GM12875 (cell line): ENCODE data around the gene IQCN.
A peak's percentile ranks its signal among the peaks of the same experiment; 100 is the strongest.

Experiments
- H3K4me3 ChIP-seq: one replicate; pipeline ENCODE4 v1.5.1; 2011; ENCODE audit warnings: low read depth, low read length, control low read depth
- TF ChIP-seq, protein P1 (sequence below): IDR thresholded peaks from 2 replicates; pipeline ENCODE4 v1.5.1; 2011; ENCODE audit warnings: low read depth, mild to moderate bottlenecking, control low read depth, inconsistent platforms, low read length, moderate library complexity, borderline replicate concordance; ENCODE audit not compliant: insufficient read depth

IQCN gene

DNA sequence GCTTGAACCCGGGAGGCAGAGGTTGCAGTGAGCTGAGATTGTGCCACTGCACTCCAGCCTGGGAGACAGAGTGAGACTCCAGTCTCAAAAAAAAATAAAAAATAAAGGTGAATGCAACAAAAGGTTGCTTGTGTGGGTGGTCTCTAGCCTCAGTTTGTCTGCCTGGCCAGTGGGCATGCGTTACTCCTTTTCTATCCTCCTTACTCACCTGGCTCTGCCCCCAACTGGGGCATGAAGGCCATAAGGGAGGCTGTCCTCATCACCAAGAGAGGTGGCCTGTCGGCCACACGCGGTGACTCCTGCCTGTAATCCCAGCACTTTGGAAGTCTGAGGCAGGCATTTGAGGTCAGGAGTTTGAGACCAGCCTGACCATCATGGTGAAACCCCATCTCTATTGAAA lies 9.1 kb upstream of the IQCN start:
- H3K4me3 ChIP-seq: no peak overlapping the region
- TF ChIP-seq, protein P1, sequence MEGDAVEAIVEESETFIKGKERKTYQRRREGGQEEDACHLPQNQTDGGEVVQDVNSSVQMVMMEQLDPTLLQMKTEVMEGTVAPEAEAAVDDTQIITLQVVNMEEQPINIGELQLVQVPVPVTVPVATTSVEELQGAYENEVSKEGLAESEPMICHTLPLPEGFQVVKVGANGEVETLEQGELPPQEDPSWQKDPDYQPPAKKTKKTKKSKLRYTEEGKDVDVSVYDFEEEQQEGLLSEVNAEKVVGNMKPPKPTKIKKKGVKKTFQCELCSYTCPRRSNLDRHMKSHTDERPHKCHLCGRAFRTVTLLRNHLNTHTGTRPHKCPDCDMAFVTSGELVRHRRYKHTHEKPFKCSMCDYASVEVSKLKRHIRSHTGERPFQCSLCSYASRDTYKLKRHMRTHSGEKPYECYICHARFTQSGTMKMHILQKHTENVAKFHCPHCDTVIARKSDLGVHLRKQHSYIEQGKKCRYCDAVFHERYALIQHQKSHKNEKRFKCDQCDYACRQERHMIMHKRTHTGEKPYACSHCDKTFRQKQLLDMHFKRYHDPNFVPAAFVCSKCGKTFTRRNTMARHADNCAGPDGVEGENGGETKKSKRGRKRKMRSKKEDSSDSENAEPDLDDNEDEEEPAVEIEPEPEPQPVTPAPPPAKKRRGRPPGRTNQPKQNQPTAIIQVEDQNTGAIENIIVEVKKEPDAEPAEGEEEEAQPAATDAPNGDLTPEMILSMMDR: no peak

- TF ChIP-seq, protein P1: no peak
- H3K4me3 ChIP-seq: peak overlapping the region; percentile 44
Observed at GRCh38 chr19:18282788-18283141, 8.5 kb upstream of the IQCN start.

- peak overlapping the region; percentile 44 for H3K4me3 ChIP-seq
- TF ChIP-seq, protein P1: 0 out of 2 replicates have a peak, but pooled peaks have one; percentile 11
Observed at GRCh38 chr19:18282021-18282787, 8.0 kb upstream of the IQCN start.

- peak within 1 kb of the TSS; percentile 99 for H3K4me3 ChIP-seq
- TF ChIP-seq, protein P1: 0 out of 2 replicates have a peak, but pooled peaks have one; percentile 9
Observed at GRCh38 chr19:18281082-18282020, 7.1 kb upstream of the IQCN start, which contains the start of gene JUND. Gene JUND (minus strand): TSS chr19:18281622. CDS start chr19:18281484, 138 bp downstream.

DNA sequence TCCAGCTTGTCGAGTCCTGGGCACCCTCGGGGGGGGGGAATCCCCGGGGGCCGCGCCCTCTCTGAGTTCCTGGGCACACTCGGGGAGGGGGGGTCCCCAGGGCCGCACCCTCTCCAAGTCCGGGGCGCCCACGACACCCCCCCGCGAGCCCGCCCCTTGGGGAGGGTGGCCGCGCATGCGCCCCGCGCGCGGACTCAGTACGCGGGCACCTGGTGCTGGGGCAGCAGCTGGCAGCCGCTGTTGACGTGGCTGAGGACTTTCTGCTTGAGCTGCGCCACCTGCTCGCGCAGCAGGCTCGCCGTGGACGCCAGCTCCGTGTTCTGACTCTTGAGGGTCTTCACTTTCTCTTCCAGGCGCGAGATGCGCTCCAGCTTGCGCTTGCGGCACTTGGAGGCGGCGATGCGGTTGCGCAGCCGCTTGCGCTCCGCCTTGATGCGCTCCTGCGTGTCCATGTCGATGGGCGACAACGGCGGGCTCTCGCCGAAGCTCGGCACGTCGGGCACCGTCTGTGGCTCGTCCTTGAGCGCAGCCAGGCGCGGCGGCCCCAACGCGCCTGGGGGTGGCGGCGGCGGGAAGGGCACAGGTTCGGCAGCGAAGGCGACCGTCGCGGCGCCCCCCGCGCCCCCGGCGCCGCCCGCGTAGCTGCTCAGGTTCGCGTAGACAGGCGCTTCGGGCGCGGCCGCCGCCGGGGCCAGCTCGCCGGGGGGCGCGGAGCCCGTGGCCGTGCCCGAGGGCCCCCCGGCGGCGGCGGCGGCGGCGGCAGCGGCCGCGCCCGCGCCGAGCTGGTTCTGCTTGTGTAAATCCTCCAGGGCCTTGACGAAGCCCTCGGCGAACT lies 6.2 kb upstream of the IQCN start:
- TF ChIP-seq, protein P1: no peak
- H3K4me3 ChIP-seq: peak overlapping the region; percentile 99

- H3K4me3 ChIP-seq: peak overlapping the region; percentile 99
- TF ChIP-seq, protein P1: peak; percentile 97
Observed at GRCh38 chr19:18279516-18280246, 5.4 kb upstream of the IQCN start.
